A673 (cell line): ENCODE measurements around the gene TJP2.

Experiments used
- CTCF ChIP-seq: fragments of 300-800, 200-600 bp; sonication (generic); conservative IDR thresholded peaks from 2 replicates; pipeline ENCODE4 v1.5.1; 2017; ENCODE audit warnings: low read depth, mild to moderate bottlenecking, antibody characterized with exemption, low read length, moderate library complexity, mixed read lengths
- EZH2 ChIP-seq: fragments of 200-600 bp; sonication (generic); IDR thresholded peaks from 2 replicates; pipeline ENCODE4 v1.6.1; 2017; ENCODE audit warnings: borderline replicate concordance, low read depth, mild to moderate bottlenecking, mixed read lengths, antibody characterized with exemption, low read length; ENCODE audit not compliant: poor library complexity, severe bottlenecking

GRCh38 chr9:69179037-69179436 lies 5.0 kb downstream of the TJP2 start:
- TF ChIP-seq EZH2 (no peak), CTCF (no peak)
